HCT116 (cell line): ENCODE data around the gene C21orf91.

Source experiments
- EZH2phosphoT487 ChIP-seq: fragments of 200-600 bp; IDR thresholded peaks from 2 replicates; pipeline ENCODE4 v1.6.1; 2018; ENCODE audit warnings: antibody characterized with exemption, borderline replicate concordance
- MAX ChIP-seq: IDR thresholded peaks from 2 replicates; pipeline ENCODE4 v1.6.1; 2012
- POLR2A ChIP-seq: IDR thresholded peaks from 2 replicates; pipeline ENCODE4 v1.7.0; 2011; ENCODE audit warnings: borderline replicate concordance; ENCODE audit not compliant: insufficient read depth, insufficient read length; ENCODE audit errors: extremely low read depth

- TF ChIP-seq EZH2phosphoT487 (no peak), POLR2A (no peak), MAX (no peak)
These were observed 53.9 kb downstream of the C21orf91 start for GRCh38 chr21:17765207-17765606.
